IPS-NIHi7 (cell line): ENCODE results near the gene ZNF654.
"Not testable (repeated sequence)": the region's sequence is repeated elsewhere in the genome, so short reads cannot be mapped to it uniquely, and the experiment has no call there.

Experiments used
- DNase-seq: peaks from one replicate; pipeline ENCODE4 v3.0.0; 2012; ENCODE audit warnings: mixed read lengths; ENCODE audit errors: extremely low spot score

Gene ZNF654

DNA sequence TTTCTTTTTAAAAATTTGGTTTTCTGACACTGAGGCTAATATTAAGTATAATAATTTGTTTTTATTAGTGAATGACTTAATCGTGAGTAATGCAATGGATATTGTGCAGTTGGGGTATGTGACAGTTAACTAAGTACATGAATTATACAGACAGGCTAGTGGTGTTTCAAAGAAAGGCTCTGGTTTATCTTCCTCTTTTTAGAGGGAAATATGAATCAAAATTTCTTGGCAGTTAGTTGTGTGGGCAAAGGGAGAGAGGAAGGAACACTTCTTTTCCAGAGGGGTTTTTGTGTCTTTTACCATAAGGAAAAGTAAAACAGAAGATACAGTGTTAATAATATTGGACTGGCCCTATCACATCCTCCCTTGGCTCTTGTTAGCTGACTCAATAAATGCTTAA is 2.7 kb downstream of the ZNF654 start:
- DNase-seq: no peak

DNA sequence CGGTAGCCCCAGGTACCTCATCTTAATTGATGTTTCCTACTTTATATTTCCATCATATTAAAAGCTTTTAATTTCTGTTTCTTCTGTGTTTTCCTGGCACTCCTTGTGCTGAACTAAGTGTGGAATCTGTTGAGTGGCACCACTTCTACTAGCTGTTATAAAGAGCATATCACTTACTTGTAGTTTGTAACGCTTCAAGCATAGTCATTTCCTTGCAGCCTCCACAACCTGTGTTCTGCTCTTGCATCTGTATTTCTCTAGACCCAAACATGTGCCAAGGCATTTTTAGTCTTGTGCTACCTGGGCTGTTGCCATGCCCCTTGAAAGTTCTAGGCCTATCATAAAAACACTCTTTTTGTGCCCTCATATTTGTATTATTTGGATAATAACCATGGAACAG is 16.0 kb downstream of the ZNF654 start:
- no peak for DNase-seq

DNA sequence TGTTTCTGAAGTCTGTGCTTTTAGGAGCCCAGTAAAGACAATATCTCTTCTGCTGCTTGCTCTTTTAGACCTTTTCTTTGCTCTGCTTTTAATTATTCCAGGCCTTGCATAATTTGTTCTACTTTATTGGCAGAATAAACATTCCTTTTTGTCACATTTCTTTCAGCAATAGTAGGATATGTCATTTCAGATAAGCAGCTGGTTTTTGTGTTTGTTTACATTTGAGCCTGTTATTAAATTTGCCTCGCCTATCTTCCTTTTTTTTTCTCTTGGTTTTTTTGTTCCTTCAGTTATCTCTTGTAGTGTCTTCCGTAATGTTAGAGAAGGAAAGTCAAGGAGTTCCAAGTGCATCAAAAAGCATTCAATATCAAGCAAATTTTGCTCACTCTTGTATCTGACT is 16.4 kb downstream of the ZNF654 start:
- DNase-seq: no peak

DNA sequence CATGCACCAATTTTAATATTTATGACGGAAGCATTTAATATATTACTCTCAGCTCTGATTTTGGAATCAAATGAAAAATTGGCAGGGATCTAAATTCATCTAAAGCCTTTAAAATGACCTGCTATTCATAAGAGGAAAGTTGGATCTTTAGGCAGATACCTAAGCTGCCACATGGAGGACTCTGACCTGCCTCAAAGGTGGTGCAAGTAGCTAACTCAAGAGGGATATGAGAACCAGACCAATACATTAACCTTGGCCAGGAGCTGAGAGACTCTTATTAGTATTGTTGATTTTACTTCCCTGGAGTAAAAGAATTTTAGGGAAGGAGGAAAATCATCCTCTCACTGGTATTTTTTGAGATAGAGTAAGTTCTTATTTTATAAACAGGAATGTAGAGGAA is 17.7 kb downstream of the ZNF654 start:
- DNase-seq: no peak

DNA sequence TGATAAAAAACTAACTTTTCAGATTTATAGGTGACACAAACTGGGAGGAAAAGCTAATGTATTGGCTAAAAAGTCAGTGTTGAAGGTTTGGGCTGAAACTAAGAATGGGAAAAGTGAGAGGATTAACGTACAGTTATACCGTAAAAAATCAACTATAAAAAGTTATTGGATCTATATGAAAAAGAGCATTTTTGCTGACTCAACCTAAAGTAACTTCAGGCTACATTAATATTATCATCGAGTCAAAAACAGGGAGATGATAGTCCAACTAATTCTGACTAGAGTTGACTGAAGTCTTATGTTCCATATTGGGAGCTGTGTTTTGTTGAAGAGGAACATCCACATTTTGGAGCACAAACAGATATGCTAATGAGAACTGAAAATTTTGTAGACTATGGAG is 19.9 kb downstream of the ZNF654 start:
- no peak for DNase-seq

DNA sequence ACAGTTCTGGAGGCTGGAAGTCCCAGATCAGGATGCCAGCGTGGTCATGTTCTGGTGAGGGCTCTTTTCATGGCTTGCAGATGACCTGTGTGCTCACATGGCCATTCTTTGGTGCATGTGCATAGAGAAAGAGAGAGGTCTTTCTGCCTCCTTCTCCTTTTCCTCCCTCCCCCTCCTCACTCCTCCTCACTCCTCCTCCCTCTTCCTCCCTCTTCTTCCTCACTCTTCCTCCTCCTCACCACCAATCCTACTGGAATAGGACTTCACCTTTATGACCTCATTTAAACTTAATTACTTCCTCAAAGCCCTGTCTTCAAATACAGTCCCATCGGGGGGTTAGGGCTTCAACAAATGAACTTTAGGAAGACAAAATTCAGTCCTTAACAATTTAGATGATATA is 23.8 kb downstream of the ZNF654 start:
- DNase-seq: no peak

DNA sequence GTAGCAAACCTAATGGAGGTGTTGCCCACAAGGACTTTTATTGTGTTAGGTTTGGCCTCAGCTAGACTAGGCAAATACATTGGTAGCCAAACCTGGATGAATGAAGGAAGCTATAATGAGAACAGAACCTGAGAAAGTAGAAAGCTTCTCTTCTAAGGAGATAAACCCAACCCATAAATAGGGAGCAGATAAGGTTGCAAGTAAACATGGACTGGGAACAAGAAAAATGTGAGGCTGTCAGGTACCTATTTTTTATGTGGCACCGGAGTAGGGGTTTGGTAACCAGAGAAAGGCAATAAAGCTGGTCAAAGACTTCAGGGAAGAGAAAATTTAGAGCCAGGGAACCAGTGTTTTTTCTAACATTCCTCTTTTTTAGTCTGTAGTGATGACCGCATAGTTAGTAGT is 25.0 kb downstream of the ZNF654 start:
- DNase-seq: no peak

DNA sequence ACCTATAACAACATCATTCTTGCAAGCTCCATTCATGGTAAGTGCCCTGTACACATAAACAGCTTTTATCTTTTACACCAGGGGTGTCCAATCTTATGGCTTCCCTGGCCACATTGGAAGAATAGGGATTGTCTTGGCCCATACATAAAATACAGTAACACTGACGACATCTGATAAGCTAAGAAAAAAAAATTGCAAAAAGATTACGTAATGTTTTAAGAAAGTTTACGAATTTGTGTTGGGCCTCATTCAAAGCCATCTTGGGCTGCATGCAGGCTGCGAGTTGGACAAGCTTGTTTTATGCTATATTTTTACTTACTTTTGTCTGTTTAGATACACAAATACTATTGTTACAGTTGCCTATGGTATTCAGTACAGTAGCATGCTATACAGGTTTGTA is 31.6 kb downstream of the ZNF654 start:
- no peak for DNase-seq

DNA sequence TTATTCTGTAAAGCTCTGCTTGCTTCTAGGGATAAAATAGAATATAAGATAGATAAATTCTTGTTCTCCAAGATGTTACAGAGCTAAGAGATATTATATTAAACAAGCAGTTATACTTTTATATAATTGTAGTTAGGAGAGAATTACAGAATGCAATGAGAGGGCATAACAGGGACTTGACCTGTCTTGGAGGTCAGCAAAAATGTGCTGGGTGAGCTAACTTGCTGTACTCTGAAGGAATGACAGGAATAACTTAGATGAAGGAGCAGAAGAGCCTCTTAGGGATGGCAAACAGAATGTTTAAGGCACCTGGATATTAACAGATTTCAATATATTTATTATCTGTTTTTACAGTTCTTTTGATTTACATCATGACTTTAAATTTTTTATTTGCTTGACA is 33.2 kb downstream of the ZNF654 start:
- no peak for DNase-seq

DNA sequence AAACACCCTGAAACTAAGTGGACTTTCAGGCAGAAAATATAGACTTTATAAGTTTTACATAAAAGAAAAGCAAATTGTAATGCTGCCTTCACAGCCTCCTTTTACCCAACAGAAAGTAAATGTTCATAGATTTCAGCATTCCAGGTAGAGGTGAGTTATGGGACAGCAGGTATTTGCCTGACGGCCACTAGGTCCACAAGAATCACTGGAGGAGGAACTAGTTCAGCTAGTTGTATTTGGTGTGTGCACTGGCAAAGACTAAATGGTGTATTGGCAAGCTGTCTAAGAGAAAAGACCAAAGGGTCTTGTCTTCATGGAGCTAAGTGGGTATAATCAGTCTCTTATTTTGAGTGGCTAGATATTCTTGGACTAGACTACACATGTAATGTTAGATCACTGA is 34.2 kb downstream of the ZNF654 start:
- DNase-seq: no peak

DNA sequence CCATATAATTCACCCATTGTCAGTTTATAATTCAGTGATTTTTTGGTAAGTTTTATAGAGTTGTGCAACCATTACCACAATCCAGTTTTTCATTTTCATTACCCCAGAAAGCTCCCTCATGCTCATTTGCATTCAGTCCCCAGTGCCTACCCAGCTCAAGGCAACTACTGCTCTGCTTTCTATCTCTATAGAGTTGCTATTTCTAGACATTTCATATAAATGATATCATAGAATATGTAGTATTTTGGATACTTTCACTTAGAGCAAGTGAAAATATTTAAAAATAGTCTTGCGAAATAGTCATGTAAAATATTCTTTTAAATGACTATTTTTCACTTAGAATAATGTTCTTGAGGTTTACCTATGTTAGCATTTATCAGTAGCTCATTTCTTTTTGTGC is 42.1 kb downstream of the ZNF654 start:
- no peak for DNase-seq

DNA sequence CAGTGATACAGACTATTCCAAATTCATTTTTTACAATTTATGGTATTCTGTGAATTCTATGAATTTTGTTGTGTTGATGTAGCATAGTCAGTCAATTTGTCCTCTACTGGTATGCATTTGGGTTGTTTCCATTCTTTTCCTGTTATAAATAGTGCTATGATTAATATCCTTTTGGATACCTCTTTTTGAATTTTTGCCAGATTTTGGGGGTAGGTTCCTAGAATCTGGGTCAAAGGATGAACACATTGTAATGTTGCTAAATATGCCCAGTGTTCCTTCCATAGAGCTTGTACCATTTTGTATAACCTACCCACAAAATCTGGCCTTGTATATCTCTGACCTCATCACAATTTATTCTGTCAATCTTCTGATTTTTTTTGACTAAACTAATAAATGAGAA is 46.3 kb downstream of the ZNF654 start:
- DNase-seq: no peak

DNA sequence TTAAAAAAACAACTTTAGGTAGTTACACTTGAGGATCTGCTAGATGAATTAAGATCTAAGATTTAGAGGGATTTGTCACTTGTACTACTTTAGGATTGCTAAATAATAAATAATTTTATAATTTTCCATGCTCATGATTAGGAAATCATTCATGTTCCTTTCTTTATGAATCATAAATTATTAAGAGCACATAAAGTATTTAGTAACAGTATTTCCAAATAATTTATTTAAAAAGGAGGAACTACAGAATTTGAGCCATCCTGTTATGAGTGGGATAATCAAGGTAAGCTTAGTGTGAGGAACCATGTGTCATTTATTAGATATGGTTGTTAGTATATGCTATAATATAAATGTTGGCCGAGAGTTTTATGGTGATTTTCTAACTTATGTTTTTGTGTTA is 53.2 kb downstream of the ZNF654 start:
- DNase-seq: no peak

DNA sequence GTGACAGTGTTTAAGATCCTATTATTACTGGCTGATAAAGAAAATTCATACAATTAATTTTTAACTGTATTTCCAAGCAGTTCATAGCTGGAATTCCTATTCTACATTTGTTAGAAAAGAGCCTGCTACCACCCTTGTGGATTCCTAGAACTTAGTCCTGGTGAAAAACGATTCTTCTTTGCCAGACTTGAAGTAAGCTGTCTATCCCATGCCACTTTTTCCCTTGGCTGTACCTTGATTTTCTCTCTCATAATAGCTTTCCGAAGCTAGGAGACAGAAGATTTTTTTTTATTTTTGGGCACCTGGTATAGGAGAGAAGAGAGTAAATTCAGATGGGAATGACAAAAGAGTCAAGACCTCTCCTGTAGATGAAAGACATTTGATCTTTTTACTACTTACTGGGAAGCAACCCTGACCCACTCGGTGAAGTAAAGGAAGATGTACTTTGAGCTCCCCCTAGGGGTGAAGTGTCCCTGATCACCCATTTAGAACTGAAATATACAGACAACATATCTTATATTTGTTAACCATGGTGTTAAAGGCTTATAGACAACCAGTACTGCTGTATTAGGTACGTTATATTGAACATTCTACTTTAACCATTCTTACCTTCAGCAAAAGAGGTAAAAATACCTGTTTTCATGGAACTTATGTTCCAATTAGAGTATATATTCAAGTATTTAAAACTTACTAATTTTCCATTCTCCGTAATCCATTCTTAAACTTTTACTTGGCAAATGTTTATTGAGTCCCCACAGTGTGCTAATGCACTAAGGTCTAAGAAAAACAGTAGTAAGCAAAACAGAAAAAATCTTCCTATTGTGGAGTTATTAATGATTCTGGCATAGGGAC is 54.5 kb downstream of the ZNF654 start:
- DNase-seq: peak; percentile 56

DNA sequence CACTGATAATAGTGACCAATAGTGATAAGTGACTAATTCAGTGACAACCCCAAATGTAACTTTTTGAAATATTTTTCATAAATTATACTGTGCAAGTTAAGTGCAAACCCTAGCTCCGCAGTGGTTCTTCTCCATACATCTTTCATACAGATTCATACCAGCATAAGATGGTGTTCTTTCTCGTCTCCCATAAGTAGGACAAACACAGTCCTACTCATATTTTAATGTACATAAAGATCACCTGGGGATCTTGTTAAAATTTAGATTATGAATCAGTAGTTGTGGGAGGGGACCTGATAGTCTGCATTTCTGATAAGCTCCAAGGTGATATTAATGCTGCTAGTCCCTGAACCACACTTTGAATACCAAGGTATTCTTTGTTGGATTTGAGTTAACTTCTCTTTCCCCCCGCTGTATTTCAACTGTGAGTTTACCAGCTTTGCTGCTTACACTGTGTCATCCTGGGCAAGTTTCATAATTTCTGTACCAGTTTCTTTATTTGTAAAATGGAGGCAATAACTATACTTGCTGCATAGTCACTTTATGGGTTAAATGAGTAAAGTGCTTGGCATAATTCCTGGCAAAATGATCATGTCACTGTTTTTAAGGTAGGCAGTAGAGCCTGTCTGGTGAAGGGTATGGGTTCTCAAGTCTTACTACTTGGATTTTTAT is 56.0 kb downstream of the ZNF654 start:
- DNase-seq: no peak

DNA sequence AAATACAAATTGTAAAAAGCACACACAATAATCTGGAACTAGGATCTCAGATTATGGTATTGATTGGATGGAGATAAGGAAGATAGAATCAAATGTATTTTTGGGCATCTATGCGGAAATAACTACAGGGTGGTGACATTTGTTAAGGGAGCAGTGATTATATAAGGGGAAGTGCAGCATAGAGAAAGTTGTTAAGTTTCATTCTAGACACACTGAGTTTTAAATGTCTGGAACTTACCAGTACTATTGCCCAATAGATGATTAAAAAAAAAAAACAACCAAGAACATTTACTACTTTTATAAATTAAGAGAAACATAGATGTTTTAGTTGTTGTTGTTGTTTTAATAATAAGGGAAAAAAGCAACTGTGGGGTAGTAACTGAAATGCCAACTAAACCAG is 58.6 kb downstream of the ZNF654 start:
- no peak for DNase-seq

DNA sequence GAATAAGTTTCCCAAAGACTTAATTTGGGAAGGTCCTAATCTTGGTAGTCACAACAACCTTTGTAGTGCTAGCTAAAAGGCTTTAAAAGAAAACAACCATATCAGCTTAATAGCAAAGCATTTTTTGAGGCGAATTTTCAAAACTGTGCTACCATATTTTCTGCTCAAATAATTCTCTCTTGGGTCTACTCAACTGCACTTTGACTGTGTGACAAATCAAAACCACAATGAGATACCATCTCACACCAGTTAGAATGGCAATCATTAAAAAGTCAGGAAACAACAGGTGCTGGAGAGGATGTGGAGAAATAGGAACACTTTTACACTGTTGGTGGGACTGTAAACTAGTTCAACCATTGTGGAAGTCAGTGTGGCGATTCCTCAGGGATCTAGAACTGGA is 59.5 kb downstream of the ZNF654 start:
- not testable (repeated sequence) for DNase-seq

DNA sequence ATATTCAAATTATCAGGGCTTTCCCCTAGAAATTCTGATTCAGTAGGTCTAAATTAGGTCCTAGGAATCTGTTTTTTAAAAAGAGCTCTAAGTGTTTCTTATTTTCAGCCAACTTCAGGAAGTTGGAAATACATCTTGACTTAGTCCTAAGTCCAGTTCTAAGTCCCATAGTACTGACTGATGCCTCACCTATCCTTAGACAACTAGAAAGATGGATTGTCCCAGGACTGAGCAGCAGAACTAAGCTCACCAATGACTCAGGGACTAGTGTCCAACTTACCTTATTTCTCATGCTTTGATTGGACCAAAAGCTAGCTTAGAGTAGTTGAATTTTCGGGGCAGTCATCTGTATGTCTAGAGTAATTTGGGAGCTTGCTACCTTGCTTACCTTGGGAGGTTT is 64.5 kb downstream of the ZNF654 start:
- DNase-seq: no peak

DNA sequence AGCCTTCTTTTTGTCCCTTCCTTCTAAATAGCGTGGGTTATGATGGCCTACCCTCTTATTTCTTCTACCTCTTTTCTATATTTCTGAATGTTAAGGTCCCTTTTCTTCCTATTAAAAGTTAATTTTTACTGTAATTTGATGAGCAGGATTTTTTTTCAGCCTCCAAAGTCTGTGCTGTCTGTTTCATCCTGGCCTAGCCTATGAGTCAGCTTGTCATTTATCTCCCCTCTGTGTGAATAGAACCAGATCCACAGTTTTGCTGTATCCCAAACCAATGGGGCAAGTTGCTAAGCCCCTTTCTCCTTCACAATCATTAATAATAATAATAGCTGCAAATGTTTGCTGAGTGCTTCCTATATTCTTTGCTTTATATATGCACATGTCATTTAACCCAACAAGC is 72.6 kb downstream of the ZNF654 start:
- no peak for DNase-seq

DNA sequence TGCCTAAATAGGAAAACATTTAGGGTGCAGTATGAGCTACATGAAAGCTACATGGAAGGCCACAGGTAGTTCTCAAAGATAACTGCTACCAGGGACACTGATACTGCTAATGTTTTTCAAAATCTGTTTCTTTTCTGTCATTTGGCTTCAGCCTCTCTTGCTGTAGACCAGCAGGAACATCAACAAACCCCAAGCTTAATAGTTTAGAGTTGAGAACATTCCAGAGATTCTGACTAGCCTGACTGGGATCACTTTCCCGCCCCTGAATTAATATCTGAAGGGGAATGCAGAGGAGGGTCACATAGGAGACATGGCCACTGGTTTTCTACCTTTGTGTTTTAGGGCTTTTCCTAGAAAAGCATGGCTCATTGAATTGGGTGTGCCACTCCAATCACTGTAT is 73.8 kb downstream of the ZNF654 start:
- no peak for DNase-seq

DNA sequence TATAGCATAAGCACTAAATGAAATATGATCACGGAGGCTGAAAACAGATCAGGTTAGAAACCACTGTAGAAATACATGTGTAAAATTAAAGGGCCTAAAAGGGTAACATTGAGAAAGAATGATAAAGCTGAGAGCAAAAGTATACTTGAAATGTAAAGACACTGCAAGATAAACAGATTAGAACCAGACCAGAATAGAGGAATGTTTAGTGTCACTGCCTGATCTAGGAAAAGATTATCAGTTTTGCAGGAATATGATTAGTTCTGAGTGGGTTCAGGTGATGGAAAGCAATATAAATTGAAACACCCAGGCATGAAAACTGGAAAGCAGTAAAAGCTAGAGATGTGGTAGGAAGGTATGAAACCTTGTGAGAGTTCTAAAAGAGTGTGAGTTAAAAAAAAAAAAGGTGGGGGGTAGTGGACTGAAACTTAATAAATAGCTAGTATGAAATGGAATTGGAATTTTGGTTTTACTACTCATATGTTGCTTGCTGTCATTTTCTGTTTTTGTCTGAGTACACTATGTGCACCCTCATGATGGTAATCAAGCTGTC is 74.7 kb downstream of the ZNF654 start:
- no peak for DNase-seq

DNA sequence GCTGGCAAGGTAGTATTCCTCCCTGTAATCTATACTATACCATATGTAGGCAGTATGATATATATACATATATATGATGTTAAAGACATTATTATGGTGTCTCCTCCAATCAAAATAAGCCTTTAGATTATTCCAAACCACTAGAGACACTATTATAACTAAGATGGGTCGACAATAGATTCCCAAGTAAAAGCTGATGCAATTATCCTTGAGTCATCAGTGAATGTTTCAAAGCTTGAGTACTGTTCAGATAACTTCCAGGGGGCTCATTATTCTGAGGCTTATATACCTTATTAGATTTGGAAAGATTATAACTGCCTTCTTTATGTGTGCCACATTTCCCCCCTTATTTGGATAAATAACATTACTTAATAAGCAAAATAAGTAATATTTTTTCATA is 78.8 kb downstream of the ZNF654 start:
- no peak for DNase-seq

DNA sequence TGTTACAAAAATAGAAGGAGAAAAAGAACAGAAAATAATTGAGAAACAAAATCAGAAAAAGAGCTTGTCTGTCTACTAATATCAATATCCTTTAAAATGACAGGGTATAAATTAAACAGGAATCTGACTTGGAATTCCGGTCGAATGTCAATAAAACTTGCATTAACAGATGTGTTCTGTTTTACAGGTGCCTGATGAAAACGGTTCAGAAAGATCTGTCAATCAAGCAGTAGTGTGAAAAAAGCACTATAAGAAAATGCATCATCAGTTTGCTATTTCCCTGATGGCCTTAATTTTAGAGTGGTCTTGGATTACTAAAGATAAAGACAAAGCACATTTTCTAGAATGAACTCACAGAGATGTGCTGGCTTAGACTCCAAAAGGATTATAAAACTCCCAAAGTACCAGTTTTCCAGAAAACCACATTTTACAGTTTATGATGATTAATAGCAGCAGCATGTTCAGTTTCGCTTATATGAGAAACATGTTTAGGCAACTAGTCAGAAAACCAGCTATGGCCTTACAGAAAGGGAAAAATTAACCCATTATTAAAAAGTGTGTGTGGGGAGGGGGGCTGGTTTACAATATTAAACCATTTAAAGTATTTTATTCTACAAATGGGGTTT is 82.5 kb downstream of the ZNF654 start:
- no peak for DNase-seq
